ENCODE results near the gene ABTB1.
"Not testable (repeated sequence)": the region's sequence is repeated elsewhere in the genome, so short reads cannot be mapped to it uniquely, and the experiment has no call there.

Gene ABTB1

DNA sequence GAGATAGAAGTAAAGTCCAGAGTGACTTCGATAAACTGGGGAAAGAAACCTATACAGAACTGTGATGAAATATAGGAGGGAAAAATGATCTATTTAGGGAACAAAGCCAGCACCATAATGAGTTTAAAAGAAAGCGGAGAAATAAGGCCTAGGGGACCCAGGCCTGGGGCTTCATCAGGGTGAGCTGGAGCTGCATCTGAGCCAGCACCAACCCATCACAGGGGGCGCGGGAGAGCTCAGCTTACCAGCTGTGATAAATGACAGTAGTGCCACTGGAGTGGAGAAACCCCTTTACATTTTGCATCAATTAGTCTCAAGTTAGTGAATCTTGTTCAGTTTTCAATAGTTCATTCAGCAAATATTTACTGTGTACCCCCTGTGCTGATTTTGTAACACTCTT is 22.5 kb upstream of the ABTB1 start:
- DNase-seq (ENCODE audit: low read depth): no peak

DNA sequence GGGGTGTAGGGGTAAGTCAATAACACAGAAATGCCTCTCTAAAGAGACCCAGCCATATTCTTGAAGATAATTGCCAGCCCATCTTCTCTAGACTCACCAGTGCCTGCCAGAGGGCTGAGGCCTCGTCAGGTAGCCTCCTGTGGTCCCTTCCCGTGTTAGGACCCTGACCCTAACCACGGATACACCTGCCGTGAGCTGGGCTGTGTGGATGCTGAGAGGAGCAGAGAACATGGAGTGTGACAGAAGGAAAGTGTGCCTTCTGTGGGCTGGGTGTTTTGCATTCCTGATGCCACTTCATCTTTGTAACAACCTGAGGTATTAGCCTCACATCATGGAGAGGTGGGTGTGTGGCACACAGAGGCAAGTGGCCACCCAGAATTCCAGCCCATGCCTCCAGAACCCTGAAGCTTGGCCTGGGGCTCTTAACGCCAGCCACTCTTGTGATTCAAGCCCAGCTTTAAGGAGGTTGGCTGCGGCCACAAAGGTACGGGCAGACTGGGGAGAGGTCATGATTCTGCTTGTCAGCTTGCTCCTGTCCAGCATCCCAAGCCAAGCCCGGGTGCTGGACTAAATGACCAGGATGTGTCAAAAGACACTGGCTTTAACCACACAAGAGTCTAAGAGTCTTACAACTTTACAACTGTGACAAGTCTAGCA is 21.1 kb upstream of the ABTB1 start:
- DNase-seq (ENCODE audit: low read depth): no peak

DNA sequence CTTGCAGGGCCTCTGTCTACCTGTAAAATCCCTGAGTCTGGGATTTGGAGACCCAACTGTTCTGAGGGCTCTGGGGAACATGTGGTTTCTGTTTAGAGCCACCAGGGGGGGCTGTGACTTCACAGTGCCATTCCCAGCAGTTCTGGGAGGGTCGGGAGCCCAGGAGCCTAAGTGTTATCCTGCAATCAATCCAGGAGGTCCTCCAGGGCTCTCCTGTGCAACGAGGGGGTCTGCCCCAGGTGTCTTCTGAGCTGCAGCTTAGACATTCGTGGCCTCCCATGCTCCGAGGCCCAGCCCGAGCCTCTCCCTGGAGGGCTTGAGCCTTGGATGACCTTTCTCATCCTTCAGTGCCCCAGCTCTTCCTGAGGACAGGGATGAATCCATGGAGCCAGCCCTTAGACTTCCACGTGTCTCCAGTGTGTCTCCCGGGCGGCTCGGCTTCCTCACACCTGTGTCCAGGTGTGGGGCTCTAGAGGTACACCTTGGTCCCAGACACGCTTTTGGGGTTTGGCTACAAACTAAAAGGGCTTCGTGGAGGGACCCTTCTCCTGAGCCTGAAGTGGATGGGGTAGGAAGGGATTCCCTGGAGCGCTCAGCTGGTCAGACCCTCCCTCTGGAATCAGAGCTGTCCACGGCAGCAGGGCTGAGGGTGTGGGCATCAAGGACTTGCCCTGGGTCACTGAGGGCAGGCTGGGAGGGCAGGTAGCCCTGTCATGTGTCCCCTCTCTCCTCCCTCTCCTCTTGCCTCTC is 20.3 kb upstream of the ABTB1 start:
- no peak for DNase-seq (ENCODE audit: low read depth)

DNA sequence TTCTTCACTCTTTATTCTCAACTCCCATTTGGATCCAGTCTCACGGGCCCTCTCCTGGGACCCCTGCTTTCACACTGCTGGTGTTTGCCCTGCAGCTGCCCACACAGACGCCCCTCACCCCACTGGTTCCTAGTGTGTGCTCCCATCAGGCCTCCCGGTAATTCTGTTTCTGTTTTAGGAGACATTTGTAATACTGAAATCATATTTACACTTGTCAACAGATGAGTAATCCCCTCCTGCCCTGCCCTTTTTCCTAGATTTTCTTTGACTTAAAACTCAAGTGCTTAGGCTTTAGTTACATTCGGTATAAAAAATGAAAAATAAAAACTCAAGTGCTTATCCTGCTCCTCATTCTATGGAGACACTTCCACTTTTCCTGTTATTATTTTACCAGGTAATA is 18.4 kb upstream of the ABTB1 start:
- no peak for DNase-seq (ENCODE audit: low read depth)

DNA sequence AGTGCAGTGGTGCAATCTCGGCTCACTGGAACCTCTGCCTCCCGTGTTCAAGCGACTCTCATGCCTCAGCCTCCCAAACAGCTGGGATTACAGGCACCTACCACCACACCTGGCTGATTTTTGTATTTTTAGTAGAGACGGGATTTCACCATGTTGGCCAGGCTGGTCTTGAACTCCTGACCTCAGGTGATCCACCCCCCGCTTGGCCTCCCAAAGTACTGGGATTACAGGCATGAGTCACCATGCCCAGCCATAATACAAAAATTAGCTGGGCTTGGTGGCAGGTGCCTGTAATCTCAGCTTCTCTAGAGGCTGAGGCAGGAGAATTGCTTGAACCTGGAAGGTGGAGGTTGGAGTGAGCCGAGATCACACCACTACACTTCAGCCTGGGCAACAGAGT is 17.8 kb upstream of the ABTB1 start:
- not testable (repeated sequence) for DNase-seq (ENCODE audit: low read depth)

DNA sequence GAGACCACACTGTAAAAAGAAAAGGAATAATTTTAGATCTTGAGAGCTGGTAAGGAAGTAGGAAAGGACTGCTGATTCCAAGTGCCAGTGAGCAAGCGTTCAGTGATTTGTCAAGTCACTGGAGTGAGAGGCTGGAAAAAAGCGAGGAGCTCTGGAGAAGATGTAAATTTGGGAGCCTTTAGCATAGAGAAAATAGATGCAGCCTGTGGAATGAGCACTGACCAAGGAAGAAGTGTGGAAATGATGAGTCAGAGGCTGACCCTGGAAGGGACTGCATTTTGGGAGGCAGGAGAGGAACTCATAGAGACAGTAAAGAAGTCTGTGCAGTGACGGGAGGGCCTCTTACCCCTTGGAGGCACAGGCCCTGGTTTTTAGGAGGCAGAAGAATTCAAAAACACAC is 17.1 kb upstream of the ABTB1 start:
- DNase-seq (ENCODE audit: low read depth): no peak

DNA sequence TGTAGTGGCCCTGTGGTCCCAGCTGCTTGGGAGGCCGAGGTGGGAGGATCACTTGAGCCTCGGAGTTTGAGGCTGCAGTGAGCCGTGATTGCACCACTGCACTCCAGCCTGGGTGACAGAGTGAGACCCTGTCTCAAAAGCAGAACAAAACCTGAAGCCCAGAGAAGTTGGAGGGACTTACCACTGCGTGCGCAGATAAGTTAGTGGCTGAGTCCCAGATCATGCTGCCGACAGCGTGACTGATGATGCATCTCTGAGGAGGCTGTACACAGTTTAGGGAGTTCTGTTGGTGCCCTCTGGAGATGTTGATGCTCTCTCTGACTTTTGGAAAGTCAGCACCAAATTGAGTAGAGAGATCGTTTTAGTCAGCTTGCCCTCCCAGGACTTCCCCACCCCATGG is 15.8 kb upstream of the ABTB1 start:
- DNase-seq (ENCODE audit: low read depth): no peak

DNA sequence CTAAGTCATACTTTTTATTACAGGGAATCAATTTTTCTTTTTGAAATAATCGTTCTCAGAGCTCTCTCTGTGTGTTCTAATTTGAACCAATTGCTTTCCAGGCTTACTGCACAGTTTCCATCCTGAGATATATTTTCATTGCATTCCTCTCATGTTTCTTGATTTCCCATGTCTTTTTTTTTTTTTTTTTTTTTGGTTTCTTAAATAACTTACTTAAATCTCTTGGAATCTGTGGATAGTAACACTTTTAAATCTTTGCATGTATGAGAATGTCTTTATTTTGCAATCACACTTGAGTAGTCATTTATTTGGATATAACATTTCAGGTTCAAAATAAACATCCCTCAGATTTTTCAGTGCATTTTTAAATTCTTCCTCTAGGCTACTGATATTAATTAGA is 14.5 kb upstream of the ABTB1 start:
- DNase-seq (ENCODE audit: low read depth): no peak

DNA sequence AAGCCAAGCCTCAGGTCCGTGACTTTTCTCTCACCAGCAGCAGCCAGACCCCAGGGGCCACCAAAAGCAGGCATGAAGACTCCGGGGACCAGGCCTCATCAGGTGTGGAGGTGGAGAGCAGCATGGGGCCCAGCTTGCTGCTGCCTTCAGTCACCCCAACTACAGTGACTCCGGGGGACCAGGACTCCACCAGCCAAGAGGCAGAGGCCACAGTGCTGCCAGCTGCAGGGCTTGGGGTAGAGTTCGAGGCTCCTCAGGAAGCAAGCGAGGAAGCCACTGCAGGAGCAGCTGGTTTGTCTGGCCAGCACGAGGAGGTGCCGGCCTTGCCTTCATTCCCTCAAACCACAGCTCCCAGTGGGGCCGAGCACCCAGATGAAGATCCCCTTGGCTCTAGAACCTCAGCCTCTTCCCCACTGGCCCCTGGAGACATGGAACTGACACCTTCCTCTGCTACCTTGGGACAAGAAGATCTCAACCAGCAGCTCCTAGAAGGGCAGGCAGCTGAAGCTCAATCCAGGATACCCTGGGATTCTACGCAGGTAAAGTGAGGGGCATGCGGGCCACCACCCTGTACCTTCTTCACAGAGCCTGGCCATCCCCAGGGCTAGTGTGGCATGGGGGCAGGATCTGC is 12.0 kb upstream of the ABTB1 start:
- no peak for DNase-seq (ENCODE audit: low read depth)

DNA sequence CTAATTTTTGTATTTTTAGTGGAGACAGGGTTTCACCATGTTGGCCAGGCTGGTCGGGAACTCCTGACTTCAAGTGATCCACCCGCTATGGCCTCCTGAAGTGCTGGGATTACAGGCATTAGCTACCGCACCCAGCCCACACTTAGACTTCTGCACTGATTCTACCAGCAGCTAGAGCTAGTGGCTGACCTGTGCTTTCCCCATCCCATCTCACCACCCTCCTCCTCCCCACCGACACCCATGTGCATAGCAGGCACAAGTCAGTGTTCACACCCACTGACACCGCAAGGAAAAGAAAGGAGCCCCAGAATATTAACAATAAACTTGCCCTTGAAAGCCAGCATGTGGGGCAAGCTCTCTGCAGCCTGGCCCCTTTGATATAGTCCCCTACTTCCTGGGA is 11.2 kb upstream of the ABTB1 start:
- no peak for DNase-seq (ENCODE audit: low read depth)

DNA sequence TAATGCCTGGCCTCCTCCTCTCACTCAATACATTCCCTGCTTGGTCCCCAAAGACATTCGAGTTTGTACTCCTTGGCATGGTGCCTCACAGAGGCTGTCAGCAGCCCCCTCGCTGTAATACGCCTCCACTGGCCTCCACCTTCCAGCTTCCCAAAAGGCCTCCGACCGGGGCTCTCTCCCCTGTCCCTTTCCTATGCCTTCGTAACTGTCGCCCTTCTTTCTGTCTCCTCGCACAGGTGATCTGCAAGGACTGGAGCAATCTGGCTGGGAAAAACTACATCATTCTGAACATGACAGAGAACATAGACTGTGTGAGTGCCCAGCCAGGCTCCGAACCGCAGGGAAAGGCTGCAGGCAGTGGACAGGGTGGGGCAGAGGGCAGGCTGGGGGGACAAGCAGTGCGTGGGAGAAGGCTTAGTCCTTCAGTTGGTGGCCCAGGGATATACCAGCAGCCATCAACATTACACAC is 10.7 kb upstream of the ABTB1 start:
- DNase-seq (ENCODE audit: low read depth): no peak

DNA sequence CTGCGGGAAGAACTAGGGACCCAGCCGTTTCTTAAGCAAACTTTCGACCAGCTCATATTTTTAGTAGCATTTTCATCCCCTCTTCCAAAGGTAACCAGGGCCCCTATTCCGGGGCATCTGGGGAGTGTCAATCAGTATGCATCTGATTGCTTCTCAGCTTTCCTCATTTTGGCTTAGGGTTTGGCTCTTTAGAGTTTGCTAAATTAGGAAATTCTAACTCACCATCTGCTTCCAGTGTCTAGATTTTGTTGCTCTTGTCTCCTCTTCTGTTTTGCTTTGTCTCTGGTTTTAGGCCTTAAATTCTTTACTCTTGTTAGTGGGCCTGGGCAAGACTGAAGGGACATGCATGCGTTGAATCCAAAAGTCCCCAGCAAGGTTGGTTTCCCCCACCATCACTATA is 9.6 kb upstream of the ABTB1 start:
- DNase-seq (ENCODE audit: low read depth): no peak

DNA sequence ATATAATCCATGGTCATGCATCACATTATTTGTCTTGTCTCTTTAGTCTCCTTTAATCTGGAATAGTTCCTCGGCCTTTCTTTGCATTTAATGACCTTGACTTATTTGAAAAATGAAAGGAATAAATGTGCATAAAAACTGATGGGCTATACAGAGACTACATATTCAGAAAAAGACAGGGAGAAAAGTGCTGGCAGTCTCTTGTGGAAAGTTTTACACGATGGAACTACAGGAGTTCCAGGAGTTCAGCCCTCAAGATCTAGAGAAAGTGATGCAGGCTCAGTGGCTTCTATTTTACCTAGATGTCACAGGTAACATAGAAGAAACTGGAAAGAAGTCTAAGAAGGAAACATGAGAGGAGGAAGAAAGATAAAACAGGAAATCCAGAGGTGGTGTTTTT is 7.6 kb upstream of the ABTB1 start:
- no peak for DNase-seq (ENCODE audit: low read depth)

DNA sequence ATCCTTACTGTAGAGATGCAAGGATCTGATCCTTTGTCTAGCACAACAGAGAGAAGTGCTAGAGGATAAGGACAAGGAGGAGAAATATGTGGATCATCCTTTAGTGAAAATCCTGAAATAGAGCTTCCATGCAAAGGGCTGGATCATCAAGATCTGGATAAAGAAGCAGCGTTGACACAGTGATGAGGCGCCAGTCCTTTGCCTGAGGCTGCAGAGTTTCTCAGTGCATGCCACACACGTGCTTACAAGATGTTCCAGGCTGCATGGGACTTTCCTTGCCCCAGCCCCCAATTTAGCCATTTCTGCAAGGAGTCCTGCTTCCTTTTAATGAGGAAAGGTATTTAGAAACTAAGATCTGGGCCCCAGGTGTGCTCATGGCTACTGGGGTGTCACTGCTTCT is 7.2 kb upstream of the ABTB1 start:
- DNase-seq (ENCODE audit: low read depth): no peak

DNA sequence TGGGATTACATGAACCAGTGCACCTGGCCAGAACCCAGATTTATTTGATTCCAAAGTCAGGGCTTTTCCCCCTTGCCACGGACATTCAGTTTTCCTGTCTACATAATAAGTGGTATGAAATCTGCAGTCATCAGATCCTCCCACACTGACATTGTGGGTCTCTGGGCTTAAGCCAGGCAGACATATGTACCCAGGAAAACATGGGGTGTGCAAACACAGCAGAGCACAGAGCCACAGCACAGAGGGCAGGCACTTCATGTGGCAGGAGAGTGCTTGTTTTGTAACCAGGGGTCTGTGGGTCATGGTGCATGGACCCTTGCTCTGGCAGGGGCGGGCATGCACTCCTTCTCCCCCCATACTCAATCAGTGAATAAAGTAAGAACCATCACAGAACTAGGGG is 6.1 kb upstream of the ABTB1 start:
- DNase-seq (ENCODE audit: low read depth): no peak

DNA sequence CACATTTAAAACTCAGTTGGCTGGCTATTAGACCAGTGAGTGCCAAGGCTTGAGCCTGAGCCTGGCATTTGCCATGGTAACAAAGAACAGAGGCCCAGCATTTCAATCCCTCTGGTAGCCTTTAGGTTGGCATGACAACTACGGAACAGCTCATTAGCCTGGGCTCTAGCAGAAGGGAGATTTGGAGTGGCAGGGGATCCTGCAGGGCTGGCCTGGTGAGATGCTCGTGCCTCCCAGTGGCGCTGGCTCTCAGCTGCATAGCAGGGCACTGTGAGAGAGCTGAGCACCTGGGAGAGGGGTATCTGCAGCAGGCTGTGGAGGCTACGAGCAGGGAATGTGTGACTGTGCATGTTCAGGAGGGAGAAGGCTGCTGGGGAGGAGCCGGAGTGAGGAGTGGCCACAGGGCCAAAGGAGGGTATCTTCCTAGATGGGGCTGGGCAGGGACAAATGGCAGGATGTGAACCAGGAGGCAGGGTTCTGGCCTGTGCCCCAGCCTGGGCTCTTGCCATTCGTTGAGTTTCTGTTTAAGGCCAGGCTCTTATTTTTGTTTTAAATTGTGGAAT is 5.6 kb upstream of the ABTB1 start:
- no peak for DNase-seq (ENCODE audit: low read depth)

DNA sequence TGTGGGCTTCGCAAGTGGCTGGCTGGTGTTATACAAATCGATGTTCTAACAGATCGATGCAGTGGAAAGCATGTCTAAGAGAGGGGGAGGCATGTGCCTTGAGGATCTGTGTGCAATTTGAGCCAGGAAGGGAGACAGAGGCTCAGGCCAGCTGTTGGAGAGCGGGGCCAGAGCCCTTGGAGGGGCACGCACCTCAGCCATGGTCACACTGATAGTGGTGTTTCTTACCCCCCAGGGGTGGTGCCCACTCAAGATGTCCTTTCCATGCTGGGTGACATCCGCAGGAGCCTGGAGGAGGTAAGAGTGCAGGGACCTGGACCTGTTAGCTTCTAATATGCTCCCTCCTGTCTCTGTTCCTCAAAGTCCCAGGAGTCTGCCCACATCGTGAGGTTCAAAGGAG is 3.8 kb upstream of the ABTB1 start:
- DNase-seq (ENCODE audit: low read depth): no peak

DNA sequence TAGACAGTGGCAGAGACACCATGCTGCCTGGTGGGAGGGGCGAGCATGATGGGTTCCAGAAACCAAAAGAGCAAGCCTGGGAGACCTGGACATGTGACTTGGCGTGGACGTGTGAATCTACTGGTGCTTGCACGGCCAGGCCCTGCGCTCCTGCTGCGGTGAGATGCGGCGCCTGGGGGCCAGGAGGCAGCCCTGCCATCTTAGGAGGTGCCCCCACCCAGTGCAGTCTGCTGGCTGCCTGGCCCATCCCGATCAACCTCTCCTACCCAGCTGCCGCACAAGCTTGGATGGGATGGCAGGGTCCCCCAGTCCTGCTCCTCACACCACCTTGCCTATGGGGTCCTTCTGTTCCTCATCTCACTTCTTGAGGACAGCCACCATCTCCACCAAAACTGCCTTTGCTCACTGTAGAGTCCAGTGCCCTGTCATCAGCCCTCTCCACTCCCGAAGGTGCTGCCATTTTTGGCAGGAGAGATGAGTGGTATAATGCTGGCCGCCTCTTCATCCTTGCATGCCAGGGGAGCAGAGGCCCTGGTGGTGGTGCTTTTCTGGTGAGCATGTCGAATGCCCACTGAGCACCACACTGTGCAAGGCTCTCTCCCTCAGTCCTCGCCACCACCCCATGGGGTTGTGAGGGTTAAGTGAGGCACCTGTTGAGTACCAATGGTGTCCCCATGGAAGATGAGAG is 3.1 kb upstream of the ABTB1 start:
- no peak for DNase-seq (ENCODE audit: low read depth)

DNA sequence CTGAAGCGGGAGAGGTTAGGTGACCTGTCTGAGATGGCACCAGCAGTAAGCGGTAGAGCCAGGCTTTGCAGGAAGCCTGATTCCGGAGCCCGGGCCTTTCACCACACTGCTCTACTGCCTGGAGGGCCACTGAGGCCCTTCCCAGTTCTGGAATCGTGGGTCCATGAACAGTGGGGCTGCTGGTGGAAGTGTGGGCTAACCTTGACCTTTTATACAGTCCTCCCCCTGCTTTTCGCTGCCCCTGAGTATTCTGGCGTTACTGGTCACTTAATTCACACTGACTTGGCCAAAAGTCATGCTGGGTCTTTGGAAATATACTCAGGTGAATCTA is 2.6 kb upstream of the ABTB1 start:
- no peak for DNase-seq (ENCODE audit: low read depth)

DNA sequence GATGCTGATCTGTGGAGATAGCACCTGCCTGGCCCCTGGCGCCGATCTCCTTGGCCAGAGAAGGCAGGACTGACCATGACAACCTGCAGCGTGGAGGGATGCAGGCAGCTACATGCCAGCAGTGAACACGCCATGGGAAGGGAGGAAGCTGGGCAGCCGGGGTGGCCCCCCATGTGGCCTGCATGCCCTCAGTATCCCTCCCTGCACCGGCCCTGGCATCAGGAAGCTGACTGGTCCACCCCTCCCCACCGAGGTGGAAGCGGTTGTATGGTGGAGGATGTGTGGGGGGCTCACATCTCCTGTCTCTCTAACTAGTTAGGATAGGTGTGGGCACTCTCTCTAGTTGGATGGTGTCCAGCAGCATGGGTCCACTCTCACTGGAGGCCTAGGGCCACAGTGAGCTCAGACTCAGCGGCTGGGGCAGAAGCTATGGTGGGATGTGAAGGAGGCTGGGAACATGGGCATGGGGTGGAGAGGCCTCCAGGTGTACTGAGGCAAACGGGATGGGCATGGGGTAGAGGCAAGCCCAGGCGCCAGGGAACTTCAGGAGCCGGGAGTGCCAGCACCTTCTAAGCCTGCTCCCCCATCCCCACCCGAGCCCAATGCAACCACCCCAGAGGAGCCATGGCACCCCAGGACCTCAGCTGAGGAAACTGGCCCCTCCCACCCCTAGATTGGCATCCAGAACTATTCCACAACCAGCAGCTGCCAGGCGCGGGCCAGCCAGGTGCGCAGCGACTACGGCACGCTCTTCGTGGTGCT is 1.8 kb upstream of the ABTB1 start:
- DNase-seq (ENCODE audit: low read depth): no peak

DNA sequence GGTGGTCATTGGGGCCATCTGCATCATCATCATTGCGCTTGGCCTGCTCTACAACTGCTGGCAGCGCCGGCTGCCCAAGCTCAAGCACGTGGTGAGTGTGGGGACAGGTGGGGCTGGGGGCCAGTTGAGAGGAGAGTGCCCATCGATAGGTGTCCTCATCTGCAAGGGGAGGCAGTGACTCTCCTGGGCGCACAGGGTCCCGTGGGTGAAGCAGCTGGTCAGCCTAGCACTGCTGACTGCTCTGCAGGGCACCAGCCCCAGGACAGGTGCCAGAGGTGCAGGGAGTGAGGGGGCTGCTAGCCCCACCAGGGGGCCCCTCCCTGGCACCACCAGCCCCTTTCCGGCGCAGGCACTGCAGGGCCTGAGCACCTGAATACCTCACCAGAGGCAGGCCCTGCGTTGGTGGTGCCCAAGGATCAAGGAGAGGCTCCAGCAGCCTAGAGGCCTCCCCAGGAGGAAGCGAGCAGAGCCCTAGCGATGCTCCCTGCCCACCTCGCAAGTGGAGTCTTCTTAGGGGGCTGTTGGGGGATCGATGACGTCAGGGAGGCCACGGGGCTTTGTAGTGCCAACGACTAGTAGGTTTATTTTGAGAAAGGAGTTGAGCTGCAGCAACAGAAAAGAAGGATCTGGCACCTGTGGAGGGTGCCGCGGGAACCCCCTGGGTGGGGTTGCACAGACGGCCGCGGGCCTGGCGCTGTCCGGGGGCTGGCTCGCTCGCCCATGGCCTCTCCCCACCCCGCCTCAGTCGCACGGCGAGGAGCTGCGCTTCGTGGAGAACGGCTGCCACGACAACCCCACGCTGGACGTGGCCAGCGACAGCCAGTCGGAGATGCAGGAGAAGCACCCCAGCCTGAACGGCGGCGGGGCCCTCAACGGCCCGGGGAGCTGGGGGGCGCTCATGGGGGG is 976 bp upstream of the ABTB1 start:
- no peak for DNase-seq (ENCODE audit: low read depth)
